ENCODE measurements around the gene ZMYND8.

The ZMYND8 gene

GRCh38 chr20:47359530-47360296, 3.2 kb upstream of the ZMYND8 start:
- CTCF ChIA-PET, result interaction anchor here (0.5 to 1.3 kb wide), 4 partner anchors 24 to 1164 kb away, joined by 3 to 8 read pairs (median 4); no protein-coding TSS in a partner anchor
- TF ChIP-seq TARDBP (IDR thresholded peaks at IDR 0.05) (no peak), PKNOX1 (IDR thresholded peaks at IDR 0.05) (no peak), NFRKB (IDR thresholded peaks at IDR 0.05) (no peak), SP1 (IDR thresholded peaks at IDR 0.05) (no peak), FOXK2 (IDR thresholded peaks at IDR 0.05) (no peak), CTBP1 (IDR thresholded peaks at IDR 0.05; ENCODE audit: borderline replicate concordance) (no peak), SUZ12 (IDR thresholded peaks at IDR 0.05) (no peak), FOXM1 (IDR thresholded peaks at IDR 0.05; ENCODE audit: borderline replicate concordance) (no peak), ZNF384 (IDR thresholded peaks at IDR 0.05) (no peak), LEF1 (IDR thresholded peaks at IDR 0.05; ENCODE audit: borderline replicate concordance) (no peak), BHLHE40 (IDR thresholded peaks at IDR 0.05; ENCODE audit: borderline replicate concordance) (no peak), HDGF (IDR thresholded peaks at IDR 0.05; ENCODE audit: borderline replicate concordance) (no peak), FOXA1 (IDR thresholded peaks at IDR 0.05) (no peak), L3MBTL2 (conservative IDR thresholded peaks at IDR 0.05) (no peak), ARNT (IDR thresholded peaks at IDR 0.05) (no peak)
- DNase-seq (ENCODE audit: extremely low spot score), result no peak
- POLR2A ChIA-PET, result interaction anchor here (1.0 to 3.7 kb wide), 12 partner anchors 10 to 142 kb away, joined by 3 to 18 read pairs (median 5); partner anchors contain the start of gene NCOA3

GRCh38 chr20:47358672-47359529, 2.4 kb upstream of the ZMYND8 start:
- POLR2A ChIA-PET, result interaction anchor here (0.9 to 3.8 kb wide), 15 partner anchors 9 to 143 kb away, joined by 3 to 20 read pairs (median 7); partner anchors contain the start of gene NCOA3
- TF ChIP-seq HDGF (IDR thresholded peaks at IDR 0.05; ENCODE audit: borderline replicate concordance) (0 out of 2 replicates have a peak, but pooled peaks have one; percentile 59), LEF1 (IDR thresholded peaks at IDR 0.05; ENCODE audit: borderline replicate concordance) (no peak)
- CTCF ChIA-PET, result interaction anchor here (0.5 to 1.3 kb wide), 3 partner anchors 27 to 1163 kb away, joined by 3 to 8 read pairs (median 5); no protein-coding TSS in a partner anchor
- no peak for DNase-seq (ENCODE audit: extremely low spot score)

- no peak for DNase-seq (ENCODE audit: extremely low spot score)
- ChIA-PET CTCF (interaction anchor here (1.3 kb wide), 1 partner anchor 84 kb away, joined by 8 read pairs; no protein-coding TSS in a partner anchor), POLR2A (interaction anchor here (0.9 to 3.8 kb wide), 13 partner anchors 8 to 144 kb away, joined by 3 to 20 read pairs (median 7); partner anchors contain the start of gene NCOA3)
- TF ChIP-seq PKNOX1 (IDR thresholded peaks at IDR 0.05) (no peak), FOXA1 (IDR thresholded peaks at IDR 0.05) (no peak), TARDBP (IDR thresholded peaks at IDR 0.05) (no peak), CTBP1 (IDR thresholded peaks at IDR 0.05; ENCODE audit: borderline replicate concordance) (no peak), FOXM1 (IDR thresholded peaks at IDR 0.05; ENCODE audit: borderline replicate concordance) (no peak), SUZ12 (IDR thresholded peaks at IDR 0.05) (no peak), ARNT (IDR thresholded peaks at IDR 0.05) (no peak), ZNF384 (IDR thresholded peaks at IDR 0.05) (no peak), HDGF (IDR thresholded peaks at IDR 0.05; ENCODE audit: borderline replicate concordance) (no peak), SP1 (IDR thresholded peaks at IDR 0.05) (no peak), FOXK2 (IDR thresholded peaks at IDR 0.05) (no peak)
These were observed 1.7 kb upstream of the ZMYND8 start for GRCh38 chr20:47358039-47358671.

- TF ChIP-seq FOXM1 (IDR thresholded peaks at IDR 0.05; ENCODE audit: borderline replicate concordance), result 0 out of 2 replicates have a peak, but pooled peaks have one; percentile 50
- no peak for TF ChIP-seq SP1 (IDR thresholded peaks at IDR 0.05)
- no peak for TF ChIP-seq SUZ12 (IDR thresholded peaks at IDR 0.05)
- TF ChIP-seq PKNOX1 (IDR thresholded peaks at IDR 0.05), result peak; percentile 93
- TF ChIP-seq LEF1 (IDR thresholded peaks at IDR 0.05; ENCODE audit: borderline replicate concordance), result no peak
- no peak for TF ChIP-seq CTBP1 (IDR thresholded peaks at IDR 0.05; ENCODE audit: borderline replicate concordance)
- no peak for TF ChIP-seq ARNT (IDR thresholded peaks at IDR 0.05)
- TF ChIP-seq NFRKB (IDR thresholded peaks at IDR 0.05), result no peak
- TF ChIP-seq ELF4 (IDR thresholded peaks at IDR 0.05), result no peak
- no peak for TF ChIP-seq FOXA1 (IDR thresholded peaks at IDR 0.05)
- no peak for TF ChIP-seq ZNF384 (IDR thresholded peaks at IDR 0.05)
- TF ChIP-seq FOXK2 (IDR thresholded peaks at IDR 0.05), result no peak
- TF ChIP-seq L3MBTL2 (conservative IDR thresholded peaks at IDR 0.05), result peak; percentile 56; the same call in 1 of the 2 replicates
- peak; percentile 39 for DNase-seq (ENCODE audit: extremely low spot score)
- CTCF ChIA-PET, result interaction anchor here (0.6 kb wide), 1 partner anchor 14 kb away, joined by 3 read pairs; no protein-coding TSS in a partner anchor
- POLR2A ChIA-PET, result interaction anchor here (1.0 to 3.8 kb wide), 13 partner anchors 10 to 144 kb away, joined by 3 to 20 read pairs (median 10); partner anchors contain the start of gene NCOA3
These were observed 968 bp upstream of the ZMYND8 start for GRCh38 chr20:47357296-47358038.
